Chondrocyte (in vitro differentiated cells): ENCODE data around the gene ARL4A. TPM values are rescaled to one million over a fixed set of nuclear protein-coding genes. Genes with fewer than 3 reads are reported as not detected.

ENCODE experiments used
- DNase-seq: peaks from one replicate; pipeline ENCODE4 v3.0.0; 2021; ENCODE audit warnings: mixed read lengths, low spot score
- H3K27ac Mint-ChIP-seq: one replicate; pipeline ENCODE4 v1.8.0; 2021; ENCODE audit warnings: mild to moderate bottlenecking, moderate library complexity, mixed read lengths; ENCODE audit not compliant: unreplicated experiment
- H3K27me3 Mint-ChIP-seq: 2 replicates; pipeline ENCODE4 v1.8.0; 2021; ENCODE audit warnings: low read depth, mixed read lengths
- H3K36me3 Mint-ChIP-seq: 2 replicates; pipeline ENCODE4 v1.8.0; 2021; ENCODE audit warnings: low read depth, mixed read lengths
- H3K4me1 Mint-ChIP-seq: 2 replicates; pipeline ENCODE4 v1.8.0; 2021; ENCODE audit warnings: low read depth, mild to moderate bottlenecking, mixed read lengths
- H3K4me3 Mint-ChIP-seq: one replicate; pipeline ENCODE4 v1.8.0; 2021; ENCODE audit warnings: mild to moderate bottlenecking, moderate library complexity, mixed read lengths; ENCODE audit not compliant: unreplicated experiment
- H3K9me3 Mint-ChIP-seq: 2 replicates; pipeline ENCODE4 v1.8.0; 2021; ENCODE audit warnings: low read depth, mixed read lengths
- CTCF ChIP-seq: fragments of 200-600 bp; sonication (generic); IDR thresholded peaks from 2 replicates; pipeline ENCODE4 v1.5.0; 2021; ENCODE audit warnings: antibody characterized with exemption, mild to moderate bottlenecking, moderate library complexity
- total RNA-seq: library from RNA; stranded (reverse); gene quantifications from 3 replicates; pipeline ENCODE4 v1.2.1, GENCODE V29; 2021

The ARL4A gene
- total RNA-seq, 1 donor from 2014 or later: 15.3 TPM

- H3K27ac Mint-ChIP-seq: no peak overlapping the region
- H3K9me3 Mint-ChIP-seq: no peaks in the 10 kb centered on the region
- no peaks in the 10 kb centered on the region for H3K36me3 Mint-ChIP-seq
- TF ChIP-seq CTCF: no peak
- peaks cover 46% of the 10 kb centered on the region for H3K4me1 Mint-ChIP-seq
- DNase-seq: no peak
- H3K27me3 Mint-ChIP-seq: no peaks in the 10 kb centered on the region
- no peak overlapping the region for H3K4me3 Mint-ChIP-seq
Observed at GRCh38 chr7:12722636-12723605, 35.5 kb downstream of the ARL4A start.

- no peaks in the 10 kb centered on the region for H3K9me3 Mint-ChIP-seq
- no peak for DNase-seq
- H3K4me3 Mint-ChIP-seq: no peak overlapping the region
- peaks cover 49% of the 10 kb centered on the region for H3K4me1 Mint-ChIP-seq
- TF ChIP-seq CTCF: no peak
- peak overlapping the region; percentile 67 for H3K27ac Mint-ChIP-seq
- H3K36me3 Mint-ChIP-seq: no peaks in the 10 kb centered on the region
- H3K27me3 Mint-ChIP-seq: no peaks in the 10 kb centered on the region
Observed at GRCh38 chr7:12725575-12726316, 38.3 kb downstream of the ARL4A start.

- Mint-ChIP-seq H3K4me1 (peaks cover 58% of the 10 kb centered on the region), H3K27ac (peak overlapping the region; percentile 70), H3K4me3 (no peak overlapping the region), H3K9me3 (no peaks in the 10 kb centered on the region), H3K36me3 (no peaks in the 10 kb centered on the region), H3K27me3 (no peaks in the 10 kb centered on the region)
- no peak for TF ChIP-seq CTCF
- DNase-seq: no peak
Observed at GRCh38 chr7:12726908-12727307, 39.5 kb downstream of the ARL4A start.

- Mint-ChIP-seq H3K9me3 (no peaks in the 10 kb centered on the region), H3K27ac (peak overlapping the region; percentile 66), H3K36me3 (no peaks in the 10 kb centered on the region), H3K27me3 (no peaks in the 10 kb centered on the region), H3K4me3 (no peak overlapping the region), H3K4me1 (peaks cover 57% of the 10 kb centered on the region)
- no peak for DNase-seq
- TF ChIP-seq CTCF: no peak
Observed at GRCh38 chr7:12727455-12728191, 40.2 kb downstream of the ARL4A start.

GRCh38 chr7:12728192-12728538 is 40.7 kb downstream of the ARL4A start:
- Mint-ChIP-seq H3K9me3 (no peaks in the 10 kb centered on the region), H3K27me3 (no peaks in the 10 kb centered on the region), H3K4me1 (peaks cover 54% of the 10 kb centered on the region), H3K27ac (peak overlapping the region; percentile 6), H3K36me3 (no peaks in the 10 kb centered on the region), H3K4me3 (no peak overlapping the region)
- TF ChIP-seq CTCF: no peak
- DNase-seq: no peak
